ENCODE measurements around the gene SEC14L6.
"Not testable (repeated sequence)": the region's sequence is repeated elsewhere in the genome, so short reads cannot be mapped to it uniquely, and the experiment has no call there.

Gene SEC14L6

DNA sequence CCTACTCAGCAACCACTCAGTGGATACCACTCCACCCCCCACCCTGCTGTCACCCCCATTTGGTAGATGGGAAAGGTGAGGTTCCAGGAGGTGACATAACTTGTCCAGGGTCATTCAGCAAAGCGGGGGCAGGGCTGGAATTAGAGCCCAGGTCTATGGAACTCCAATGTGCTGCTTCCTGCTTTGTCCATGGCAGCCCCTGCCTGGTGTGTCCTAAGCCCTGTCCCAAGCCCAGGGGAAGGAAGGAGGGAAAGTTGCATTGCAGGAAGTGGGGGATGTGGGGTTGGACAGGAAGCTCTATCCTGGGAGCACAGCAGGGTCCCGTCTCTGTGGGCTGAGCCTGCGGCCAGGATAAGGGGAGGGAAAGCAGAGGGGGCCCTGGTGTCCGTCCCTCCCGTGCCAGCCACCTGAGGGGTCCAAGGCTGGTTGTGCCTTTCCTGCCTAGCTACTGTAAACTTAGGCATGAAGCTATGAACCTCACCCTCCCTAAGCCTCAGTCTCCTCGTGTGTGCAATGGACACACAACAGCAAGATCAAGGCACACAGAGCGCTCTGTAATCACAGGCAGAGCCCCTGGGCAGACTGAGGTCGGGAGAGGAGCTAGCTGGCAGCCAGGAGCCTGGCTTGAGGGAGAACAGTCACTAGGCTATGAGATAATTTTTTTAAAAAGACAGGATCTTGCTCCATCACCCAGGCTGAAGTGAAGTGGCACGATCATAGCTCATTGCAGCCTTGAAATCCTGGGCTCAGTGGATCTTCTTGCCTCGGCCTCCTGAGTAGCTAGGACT is 15.1 kb upstream of the SEC14L6 start:
- H2AFZ ChIP-seq (ENCODE audit: low read depth, low read length): no peak overlapping the region
- no peaks in the 10 kb centered on the region for H3K36me3 ChIP-seq (ENCODE audit: insufficient read depth, low read length)
- H3K4me1 ChIP-seq (ENCODE audit: insufficient read depth, low read length): no peaks in the 10 kb centered on the region
- H3K27me3 ChIP-seq (ENCODE audit: insufficient read depth, low read length): peaks cover 3% of the 10 kb centered on the region
- no peaks in the 10 kb centered on the region for H3K9me3 ChIP-seq (ENCODE audit: low read length)
- no peak overlapping the region for H3K4me3 ChIP-seq (ENCODE audit: low read length)

DNA sequence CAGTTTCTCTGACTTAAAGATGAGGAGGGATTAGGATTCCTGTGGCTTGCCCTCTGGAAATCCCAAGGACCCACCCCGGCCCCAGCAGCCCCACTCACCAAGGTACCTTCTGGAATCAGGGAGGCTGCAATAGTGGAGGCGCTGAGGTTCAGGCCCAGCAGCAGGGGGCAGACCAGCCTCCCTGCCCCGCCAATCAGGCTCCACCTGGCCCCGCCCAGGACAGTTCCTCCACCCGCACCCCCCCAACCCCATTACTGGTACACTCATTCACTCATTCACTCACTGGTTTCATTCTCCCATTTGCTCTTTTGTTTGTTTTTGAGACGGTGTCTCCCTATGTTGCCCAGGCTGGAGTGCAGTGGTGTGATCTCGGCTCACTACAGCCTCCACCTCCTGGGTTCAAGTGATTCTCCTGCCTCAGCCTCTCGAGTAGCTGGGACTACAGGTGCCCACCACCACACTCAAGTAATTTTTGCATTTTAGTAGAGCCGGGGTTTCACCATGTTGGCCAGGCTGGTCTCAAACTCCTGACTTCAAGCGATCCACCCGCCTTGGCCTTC is 14.2 kb upstream of the SEC14L6 start:
- H3K27me3 ChIP-seq (ENCODE audit: insufficient read depth, low read length); H3K9me3 ChIP-seq (ENCODE audit: low read length): not testable (repeated sequence)

DNA sequence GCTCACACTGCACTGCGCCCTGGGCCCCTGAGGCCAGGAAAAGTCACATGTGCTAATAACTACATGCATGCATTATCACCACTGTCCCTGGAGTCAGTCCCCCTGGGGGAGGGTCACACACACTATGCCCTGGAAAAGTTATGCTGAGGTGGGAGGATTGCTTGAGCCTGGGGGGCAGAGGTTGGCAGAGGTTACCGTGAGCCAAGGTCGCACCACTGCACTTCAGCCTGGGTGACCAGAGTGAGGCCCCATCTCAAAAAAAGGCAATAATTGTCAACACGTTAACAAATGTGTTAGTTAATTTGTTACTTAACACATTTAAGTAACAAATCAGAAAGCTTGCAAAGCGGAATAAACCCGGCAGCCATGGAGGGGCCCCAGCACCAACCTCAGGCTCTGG is 13.3 kb upstream of the SEC14L6 start:
- no peaks in the 10 kb centered on the region for H3K9me3 ChIP-seq (ENCODE audit: low read length)
- no peaks in the 10 kb centered on the region for H3K4me1 ChIP-seq (ENCODE audit: insufficient read depth, low read length)
- H3K4me3 ChIP-seq (ENCODE audit: low read length): no peak overlapping the region
- no peaks in the 10 kb centered on the region for H3K36me3 ChIP-seq (ENCODE audit: insufficient read depth, low read length)
- no peak overlapping the region for H2AFZ ChIP-seq (ENCODE audit: low read depth, low read length)
- peaks cover 3% of the 10 kb centered on the region for H3K27me3 ChIP-seq (ENCODE audit: insufficient read depth, low read length)

More for the DNA sequence above, 14.2 kb upstream of the SEC14L6 start:
- H3K36me3 ChIP-seq (ENCODE audit: insufficient read depth, low read length); H3K4me1 ChIP-seq (ENCODE audit: insufficient read depth, low read length); H3K4me3 ChIP-seq (ENCODE audit: low read length); H2AFZ ChIP-seq (ENCODE audit: low read depth, low read length): not testable (repeated sequence)

DNA sequence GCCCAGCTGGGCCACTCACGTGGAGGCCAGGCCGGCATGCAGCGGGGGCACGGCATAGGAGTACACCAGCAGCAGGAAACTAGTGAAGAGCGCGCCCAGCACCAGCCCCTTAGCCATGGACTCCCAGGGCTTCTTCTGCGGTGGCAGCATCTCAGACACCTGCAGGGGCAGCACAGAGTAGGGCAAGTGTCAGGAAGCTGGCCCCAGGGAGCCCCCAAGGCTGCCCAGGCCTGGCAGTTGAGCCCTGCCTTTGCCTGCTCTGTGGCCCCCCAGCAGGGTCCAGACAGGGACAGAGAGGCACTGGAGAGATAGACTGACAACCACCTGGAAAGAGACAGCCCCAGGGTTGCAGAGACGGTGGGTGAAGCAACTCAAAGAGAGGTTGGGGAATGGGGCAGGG is 10.7 kb upstream of the SEC14L6 start:
- H3K27me3 ChIP-seq (ENCODE audit: insufficient read depth, low read length): peaks cover 3% of the 10 kb centered on the region
- H3K9me3 ChIP-seq (ENCODE audit: low read length): no peaks in the 10 kb centered on the region
- no peak overlapping the region for H2AFZ ChIP-seq (ENCODE audit: low read depth, low read length)
- H3K36me3 ChIP-seq (ENCODE audit: insufficient read depth, low read length): no peaks in the 10 kb centered on the region
- no peak overlapping the region for H3K4me3 ChIP-seq (ENCODE audit: low read length)
- H3K4me1 ChIP-seq (ENCODE audit: insufficient read depth, low read length): no peaks in the 10 kb centered on the region

DNA sequence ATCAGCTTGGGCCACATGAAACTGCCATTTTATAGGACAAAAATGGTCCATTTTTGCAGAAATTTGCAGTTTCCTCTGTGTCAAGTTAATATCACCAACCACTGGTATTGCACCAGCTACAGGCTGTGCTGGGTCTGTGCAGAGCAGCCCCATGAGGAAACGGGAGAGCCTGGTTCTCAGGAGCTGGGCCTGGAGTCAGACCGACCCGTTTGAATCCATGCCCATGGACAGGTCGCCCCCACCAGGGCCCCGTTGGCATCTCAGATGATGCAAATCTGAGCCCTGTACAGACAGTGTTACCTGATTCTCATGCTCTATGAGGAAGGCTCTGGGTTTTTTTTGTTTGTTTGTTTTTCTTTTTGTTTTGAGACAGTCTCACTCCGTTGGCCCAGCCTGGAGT is 9.8 kb upstream of the SEC14L6 start:
- Histone ChIP-seq H3K9me3 (ENCODE audit: low read length) (no peaks in the 10 kb centered on the region), H3K36me3 (ENCODE audit: insufficient read depth, low read length) (no peaks in the 10 kb centered on the region), H2AFZ (ENCODE audit: low read depth, low read length) (no peak overlapping the region), H3K27me3 (ENCODE audit: insufficient read depth, low read length) (peaks cover under 1% of the 10 kb centered on the region), H3K4me3 (ENCODE audit: low read length) (no peak overlapping the region), H3K4me1 (ENCODE audit: insufficient read depth, low read length) (no peaks in the 10 kb centered on the region)

DNA sequence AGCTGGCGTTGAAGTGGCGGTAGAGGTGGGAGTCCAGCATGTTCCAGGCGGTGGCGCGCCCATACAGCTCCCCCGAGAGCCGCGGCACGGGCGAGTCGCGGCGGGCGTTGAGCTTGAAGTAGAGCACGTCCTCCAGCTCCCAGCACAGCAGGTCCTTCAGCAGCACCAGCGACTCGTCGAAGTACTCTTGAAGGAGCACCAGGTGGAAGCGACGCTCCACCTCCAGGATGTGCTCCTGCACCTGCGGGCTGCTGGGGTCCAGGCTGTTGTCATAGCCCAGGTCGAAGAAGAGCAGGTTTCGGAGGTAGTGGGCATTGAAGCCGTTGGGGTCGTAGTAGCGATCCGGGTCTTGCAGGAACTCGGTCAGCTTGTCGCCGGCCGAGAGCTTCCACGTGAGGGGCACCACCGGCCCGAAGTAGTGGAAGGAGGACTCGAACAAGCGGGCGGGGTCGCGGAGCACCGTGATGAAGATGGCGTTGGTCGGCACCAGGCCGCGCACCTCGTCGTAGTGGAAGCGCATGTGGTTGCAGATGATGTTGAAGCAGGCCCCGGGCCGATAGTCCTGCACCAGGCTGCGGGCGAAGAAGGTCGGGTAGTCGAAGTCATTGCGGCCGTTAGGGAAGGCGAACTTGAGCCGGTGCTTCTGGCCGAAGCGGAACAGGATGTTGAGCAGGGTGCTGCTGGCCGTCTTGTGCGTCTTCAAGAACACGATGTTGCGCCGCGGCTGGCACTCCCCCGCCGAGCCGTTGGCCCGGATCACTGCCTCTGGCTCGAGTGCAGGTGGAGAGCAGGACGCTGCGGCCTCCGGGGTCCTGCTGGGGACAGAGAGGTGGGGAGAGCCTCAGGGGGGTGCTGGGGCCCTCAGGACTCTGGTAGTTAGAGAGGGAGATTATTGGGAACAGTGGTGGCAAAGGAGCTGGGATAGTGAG is 9.0 kb upstream of the SEC14L6 start:
- Histone ChIP-seq H3K36me3 (ENCODE audit: insufficient read depth, low read length) (no peaks in the 10 kb centered on the region), H3K9me3 (ENCODE audit: low read length) (no peaks in the 10 kb centered on the region), H3K4me1 (ENCODE audit: insufficient read depth, low read length) (no peaks in the 10 kb centered on the region), H2AFZ (ENCODE audit: low read depth, low read length) (no peak overlapping the region), H3K4me3 (ENCODE audit: low read length) (no peak overlapping the region), H3K27me3 (ENCODE audit: insufficient read depth, low read length) (no peaks in the 10 kb centered on the region)

DNA sequence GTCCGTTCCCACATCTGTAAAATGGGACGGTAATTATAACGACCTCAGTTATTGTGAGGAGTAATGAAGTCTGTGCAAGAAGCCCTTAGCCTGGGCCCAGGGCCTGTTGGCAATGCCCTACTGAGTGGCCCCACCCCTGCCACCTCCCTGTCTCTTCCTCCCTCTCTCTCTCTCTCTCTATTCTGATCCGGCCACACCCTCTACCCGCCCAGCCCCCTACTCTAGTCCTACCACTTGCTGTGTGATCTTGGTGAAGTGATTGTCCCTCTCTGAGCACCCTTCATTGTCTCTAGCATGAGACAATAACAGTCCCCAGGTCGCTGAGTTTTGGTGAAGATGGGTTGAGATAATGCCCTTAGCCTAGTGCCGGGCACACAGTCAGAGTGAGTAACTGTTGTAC is 7.4 kb upstream of the SEC14L6 start:
- no peaks in the 10 kb centered on the region for H3K27me3 ChIP-seq (ENCODE audit: insufficient read depth, low read length)
- no peak overlapping the region for H3K4me3 ChIP-seq (ENCODE audit: low read length)
- H3K36me3 ChIP-seq (ENCODE audit: insufficient read depth, low read length): no peaks in the 10 kb centered on the region
- no peak overlapping the region for H2AFZ ChIP-seq (ENCODE audit: low read depth, low read length)
- H3K9me3 ChIP-seq (ENCODE audit: low read length): no peaks in the 10 kb centered on the region
- no peaks in the 10 kb centered on the region for H3K4me1 ChIP-seq (ENCODE audit: insufficient read depth, low read length)

DNA sequence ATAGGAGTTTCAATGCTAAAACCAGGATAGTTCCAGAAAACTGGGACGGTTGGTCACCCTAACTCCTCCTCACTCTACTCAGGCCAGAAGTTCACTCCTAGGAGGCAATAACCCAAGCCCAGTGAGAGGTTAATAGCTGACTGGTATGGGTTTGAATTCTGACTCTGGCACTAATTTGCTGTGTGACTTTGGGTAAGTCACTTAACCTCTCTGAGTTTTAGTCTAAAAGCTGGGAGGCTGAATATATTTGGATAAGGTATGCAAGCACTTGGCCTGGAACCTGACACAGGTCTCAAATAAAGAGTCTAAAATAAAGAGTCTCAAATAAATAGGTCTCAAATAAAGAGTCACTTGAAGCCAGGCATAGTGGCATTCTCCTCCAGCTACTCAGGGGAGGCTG is 6.2 kb upstream of the SEC14L6 start:
- H2AFZ ChIP-seq (ENCODE audit: low read depth, low read length): no peak overlapping the region
- no peak overlapping the region for H3K4me3 ChIP-seq (ENCODE audit: low read length)

DNA sequence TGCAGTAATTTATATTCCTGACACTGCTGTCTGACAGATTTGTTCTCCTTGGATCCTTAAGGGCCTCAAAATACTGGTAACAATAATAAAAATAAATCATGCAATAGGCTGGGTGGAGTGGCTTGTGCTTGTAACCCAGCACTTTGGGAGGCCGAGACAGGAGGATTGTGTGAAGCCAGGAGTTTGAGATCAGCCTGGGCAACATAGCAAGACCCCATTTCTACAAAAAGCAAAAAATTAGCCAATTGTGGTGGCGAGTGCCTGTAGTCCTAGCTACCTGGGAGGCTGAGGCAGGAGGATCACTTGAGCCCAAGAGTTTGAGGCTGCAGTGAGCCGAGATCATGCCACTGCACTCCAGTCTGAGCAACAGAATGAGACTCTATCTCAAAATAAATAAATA is 5.3 kb upstream of the SEC14L6 start:
- not testable (repeated sequence) for H3K36me3 ChIP-seq (ENCODE audit: insufficient read depth, low read length); H2AFZ ChIP-seq (ENCODE audit: low read depth, low read length); H3K4me3 ChIP-seq (ENCODE audit: low read length); H3K27me3 ChIP-seq (ENCODE audit: insufficient read depth, low read length); H3K4me1 ChIP-seq (ENCODE audit: insufficient read depth, low read length); H3K9me3 ChIP-seq (ENCODE audit: low read length)

More for the DNA sequence above, 6.2 kb upstream of the SEC14L6 start:
- H3K9me3 ChIP-seq (ENCODE audit: low read length): no peaks in the 10 kb centered on the region
- H3K27me3 ChIP-seq (ENCODE audit: insufficient read depth, low read length): peaks cover 1% of the 10 kb centered on the region
- H3K4me1 ChIP-seq (ENCODE audit: insufficient read depth, low read length): no peaks in the 10 kb centered on the region
- no peaks in the 10 kb centered on the region for H3K36me3 ChIP-seq (ENCODE audit: insufficient read depth, low read length)

DNA sequence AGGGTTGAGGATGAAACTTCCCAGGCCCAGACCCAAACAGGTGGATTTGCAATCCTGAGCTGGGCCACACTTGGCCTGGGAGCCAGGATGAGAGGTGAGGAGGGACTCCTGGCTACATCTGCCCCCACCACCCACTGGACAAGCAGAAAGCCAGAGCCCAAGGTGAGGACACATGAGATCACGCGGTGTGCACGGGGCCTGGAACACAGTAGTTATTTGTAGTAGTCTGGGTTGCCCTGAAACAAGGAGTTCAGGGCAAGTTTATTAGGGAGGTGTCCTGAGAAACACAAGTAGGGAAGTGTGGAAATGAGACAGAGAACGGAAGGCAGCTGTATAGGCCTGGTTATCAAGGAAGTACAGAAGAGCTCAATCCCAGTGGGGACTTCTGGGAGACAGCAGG is 647 bp upstream of the SEC14L6 start:
- H3K36me3 ChIP-seq (ENCODE audit: insufficient read depth, low read length): no peaks in the 10 kb centered on the region
- no peak overlapping the region for H2AFZ ChIP-seq (ENCODE audit: low read depth, low read length)
- no peaks in the 10 kb centered on the region for H3K9me3 ChIP-seq (ENCODE audit: low read length)
- H3K27me3 ChIP-seq (ENCODE audit: insufficient read depth, low read length): peaks cover 5% of the 10 kb centered on the region
- H3K4me1 ChIP-seq (ENCODE audit: insufficient read depth, low read length): peaks cover 6% of the 10 kb centered on the region
- H3K4me3 ChIP-seq (ENCODE audit: low read length): no peak overlapping the region

DNA sequence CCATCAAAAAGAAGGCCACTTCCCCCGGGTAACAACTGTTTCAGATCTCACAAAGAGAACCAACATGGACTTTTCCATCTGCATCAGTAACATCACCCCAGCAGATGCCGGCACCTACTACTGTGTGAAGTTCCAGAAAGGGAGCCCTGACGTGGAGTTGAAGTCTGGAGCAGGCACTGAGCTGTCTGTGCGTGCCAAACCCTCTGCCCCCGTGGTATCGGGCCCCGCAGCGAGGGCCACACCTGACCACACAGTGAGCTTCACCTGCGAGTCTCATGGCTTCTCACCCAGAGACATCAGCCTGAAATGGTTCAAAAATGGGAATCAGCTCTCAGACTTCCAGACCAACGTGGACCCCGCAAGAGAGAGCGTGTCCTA is 3.7 kb downstream of the SEC14L6 start:
- Histone ChIP-seq H3K9me3 (ENCODE audit: low read length) (no peaks in the 10 kb centered on the region), H3K4me1 (ENCODE audit: insufficient read depth, low read length) (peaks cover 6% of the 10 kb centered on the region), H2AFZ (ENCODE audit: low read depth, low read length) (peak overlapping the region; percentile 91), H3K27me3 (ENCODE audit: insufficient read depth, low read length) (peaks cover 5% of the 10 kb centered on the region), H3K4me3 (ENCODE audit: low read length) (peak overlapping the region; percentile 52), H3K36me3 (ENCODE audit: insufficient read depth, low read length) (no peaks in the 10 kb centered on the region)

DNA sequence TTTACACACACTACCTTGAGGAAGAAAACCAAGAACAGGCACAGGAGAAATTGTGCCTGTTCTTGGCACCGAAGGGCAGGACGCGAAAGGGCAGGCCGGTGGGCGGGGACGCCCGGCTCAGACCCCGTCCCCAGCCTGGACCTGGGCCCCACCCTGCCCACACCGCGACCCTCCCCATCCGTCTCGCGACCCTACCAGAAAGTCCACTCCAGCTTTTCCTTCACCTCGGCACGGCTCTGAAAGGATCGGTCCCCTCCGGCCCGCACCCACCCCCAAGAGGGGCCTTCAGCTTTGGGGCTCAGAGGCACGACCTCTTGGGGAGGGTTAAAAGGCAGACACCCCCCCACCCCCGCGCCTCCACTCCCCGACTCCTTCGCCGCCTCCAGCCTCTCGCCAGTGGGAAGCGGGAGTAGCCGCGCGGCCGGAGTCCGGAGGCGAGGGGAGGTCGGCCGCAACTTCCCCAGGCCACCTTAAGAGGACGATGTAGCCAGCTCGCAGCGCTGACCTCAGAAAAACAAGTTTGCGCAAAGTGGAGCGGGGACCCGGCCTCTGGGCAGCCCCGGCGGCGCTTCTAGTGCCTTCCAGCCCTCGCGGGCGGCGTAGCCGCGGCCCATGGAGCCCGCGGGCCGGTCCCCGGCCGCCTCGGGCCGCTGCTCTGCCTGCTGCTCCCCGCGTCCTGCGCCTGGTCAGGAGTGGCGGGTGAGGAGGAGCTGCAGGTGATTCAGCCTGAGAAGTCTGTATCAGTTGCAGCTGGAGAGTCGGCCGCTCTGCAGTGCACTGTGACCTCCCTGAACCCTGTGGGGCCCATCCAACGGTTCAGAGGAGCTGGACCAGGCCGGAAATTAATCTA is 4.4 kb downstream of the SEC14L6 start:
- H3K4me1 ChIP-seq (ENCODE audit: insufficient read depth, low read length): peaks cover 6% of the 10 kb centered on the region
- no peaks in the 10 kb centered on the region for H3K27me3 ChIP-seq (ENCODE audit: insufficient read depth, low read length)
- peak overlapping the region; percentile 52 for H3K4me3 ChIP-seq (ENCODE audit: low read length)
- peak overlapping the region; percentile 91 for H2AFZ ChIP-seq (ENCODE audit: low read depth, low read length)
- H3K36me3 ChIP-seq (ENCODE audit: insufficient read depth, low read length): no peaks in the 10 kb centered on the region
- H3K9me3 ChIP-seq (ENCODE audit: low read length): no peaks in the 10 kb centered on the region
